Stimulated activated CD4-positive, alpha-beta T cell treated with anti-CD3 and anti-CD28 coated beads, TNF-alpha, amount 100 ng/mL, for 48 hours (primary cell): Measurements from ENCODE around the gene TMEM131.
"Not testable (repeated sequence)": the region's sequence is repeated elsewhere in the genome, so short reads cannot be mapped to it uniquely, and the experiment has no call there.

Source experiments
- DNase-seq, 3 donors: peaks; one replicate each; pipeline ENCODE4 v3.0.0-alpha.2; 2020; ENCODE audit warnings: low read depth in 3 of 3

Gene TMEM131

DNA sequence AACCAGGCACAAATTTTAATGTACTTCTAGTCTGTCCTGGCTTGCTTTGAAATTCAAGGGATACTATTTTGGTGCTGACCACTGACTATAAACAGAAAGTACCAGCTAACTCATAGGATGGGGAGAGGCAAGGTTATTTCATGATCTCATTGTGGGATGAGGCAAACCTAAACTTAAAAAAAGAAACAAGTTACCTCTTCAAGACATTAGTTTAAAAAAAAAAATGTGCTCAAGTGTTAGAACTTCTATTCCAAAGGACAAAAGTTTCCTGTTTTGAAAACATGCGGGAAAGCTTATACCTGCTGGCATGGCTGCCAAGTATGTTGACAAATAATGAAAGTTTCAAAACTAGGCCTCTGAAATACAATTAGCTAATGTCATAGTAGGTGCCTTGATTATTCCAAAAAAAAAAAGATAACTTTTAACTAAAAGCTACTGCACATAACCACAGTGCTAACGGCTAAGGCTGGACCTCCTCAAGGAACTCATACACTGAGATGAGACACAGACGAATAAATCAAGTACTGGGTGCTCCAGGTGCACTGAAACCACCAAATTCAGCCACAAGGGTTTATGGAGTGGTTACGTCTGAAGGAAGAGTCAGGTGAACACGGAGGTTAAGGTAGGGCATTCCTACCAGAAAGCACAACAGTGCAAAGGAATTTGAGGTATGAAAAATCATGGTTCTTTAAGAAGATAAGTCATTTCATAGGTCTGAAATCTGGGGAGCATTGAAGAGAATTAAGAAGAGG lies 38.1 kb downstream of the TMEM131 start:
- no peak for DNase-seq

DNA sequence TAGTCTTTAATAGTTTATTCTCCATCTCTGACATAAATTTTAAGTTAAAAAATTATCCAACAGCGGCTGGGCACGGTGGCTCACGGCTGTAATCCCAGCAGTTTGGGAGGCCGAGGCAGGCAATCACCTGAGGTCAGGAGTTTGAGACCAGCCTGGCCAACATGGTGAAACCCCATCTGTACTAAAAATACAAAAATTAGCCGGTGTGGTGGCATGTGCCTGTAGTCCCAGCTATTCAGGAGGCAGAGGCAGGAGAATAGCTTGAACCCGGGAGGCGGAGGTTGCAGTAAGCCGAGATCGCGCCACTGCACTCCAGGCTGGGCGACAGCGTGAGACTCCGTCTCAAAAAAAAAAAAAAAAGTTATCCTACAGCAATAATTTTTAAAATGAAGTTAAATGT lies 39.0 kb downstream of the TMEM131 start:
- DNase-seq = not testable (repeated sequence)

DNA sequence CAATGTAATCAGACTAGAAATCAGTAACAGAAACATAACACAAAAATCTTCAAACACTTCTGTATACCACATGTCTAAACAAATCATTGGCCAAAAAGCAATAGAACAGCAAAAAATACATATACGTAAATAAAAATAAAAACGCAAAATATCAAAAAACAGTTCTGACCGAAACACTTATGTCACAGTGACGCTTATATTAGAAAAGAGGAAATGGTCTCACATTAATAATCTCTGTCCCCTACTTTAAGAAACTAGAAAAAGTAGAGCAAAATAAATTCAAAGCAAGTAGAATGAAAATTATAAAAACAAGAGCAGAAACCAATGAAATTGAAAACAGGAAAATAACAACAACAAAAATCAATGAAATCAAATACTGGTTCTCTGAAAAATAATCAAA lies 41.9 kb downstream of the TMEM131 start:
- DNase-seq = no peak

DNA sequence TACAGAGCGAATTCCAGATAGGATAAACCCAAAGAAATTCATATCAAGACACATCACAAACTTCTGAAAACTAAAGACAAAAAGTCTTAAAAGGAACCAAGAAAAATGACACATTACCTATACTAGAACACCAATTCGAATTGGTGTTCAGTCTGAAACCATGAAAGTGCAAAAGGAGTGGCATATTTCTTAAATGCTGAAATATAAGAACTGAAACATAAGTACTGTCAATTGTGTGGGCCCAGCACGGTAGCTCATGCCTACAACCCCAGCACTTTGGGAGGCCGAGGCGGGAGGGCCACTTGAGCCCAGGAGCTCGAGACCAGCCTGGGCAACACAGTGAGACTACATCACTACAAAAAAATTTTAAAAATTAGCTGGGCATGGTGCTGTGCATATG lies 43.4 kb downstream of the TMEM131 start:
- no peak for DNase-seq

DNA sequence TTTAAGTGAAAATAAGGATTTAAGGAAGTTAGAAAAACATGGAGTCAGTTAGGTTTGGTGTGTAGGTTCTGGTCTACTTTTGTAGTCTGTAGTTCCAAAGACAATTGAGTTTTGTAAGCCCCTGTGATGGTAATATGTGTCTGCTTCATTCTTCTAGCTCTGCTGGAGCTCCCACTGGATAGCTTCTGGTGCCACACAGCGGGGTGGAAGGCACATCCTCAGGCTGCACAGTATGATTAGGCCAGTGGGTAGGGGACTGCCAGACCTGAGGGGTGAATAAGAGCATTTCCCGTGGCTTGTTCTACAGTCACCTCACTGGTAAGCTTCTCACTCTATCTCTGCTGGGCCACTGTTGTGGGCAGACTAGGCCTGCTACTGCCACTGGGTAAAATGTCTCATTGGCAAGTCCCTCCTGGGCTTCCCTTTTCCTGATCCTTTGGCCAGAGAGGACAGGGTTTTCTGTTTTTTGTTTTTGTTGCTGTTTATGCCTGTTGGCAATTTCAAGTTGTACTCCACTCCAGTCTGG lies 44.5 kb downstream of the TMEM131 start:
- no peak for DNase-seq

DNA sequence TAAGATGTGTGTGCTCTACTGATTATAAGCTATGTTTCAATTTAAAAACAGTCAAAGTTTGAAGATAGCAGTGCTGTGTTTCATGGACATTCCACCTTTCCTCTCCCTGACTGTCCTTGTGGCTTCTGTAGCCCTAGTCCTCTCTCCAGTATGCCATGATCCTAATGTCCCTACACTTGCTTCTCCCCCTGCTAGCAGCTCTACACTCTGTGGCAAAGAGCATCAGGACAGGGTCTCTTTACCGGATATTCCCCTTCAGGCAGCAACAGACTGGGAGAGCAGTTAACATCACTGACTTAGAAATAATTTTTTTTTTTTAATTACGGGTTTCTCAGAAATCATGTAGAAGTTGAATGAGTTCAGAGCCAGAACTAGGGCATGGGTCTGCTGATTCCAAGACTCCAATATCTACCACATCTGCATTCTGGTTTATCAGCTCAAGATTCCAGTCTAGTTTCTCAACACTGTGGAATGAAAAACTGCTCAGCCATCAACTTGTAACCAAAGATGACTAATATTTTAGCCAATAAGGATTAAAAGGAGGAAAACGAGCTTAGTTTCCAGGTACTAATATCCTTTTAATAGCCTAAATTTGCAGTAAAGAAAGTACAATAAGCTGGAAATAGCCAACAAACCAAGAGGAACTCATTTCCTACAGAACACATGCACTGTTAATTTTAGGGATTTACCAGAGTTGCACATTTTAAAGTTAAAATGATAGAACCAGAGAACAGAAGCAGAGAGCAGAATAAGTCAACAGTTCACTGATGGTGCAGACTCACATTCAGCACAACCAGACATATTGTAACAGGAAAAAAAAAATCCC lies 45.2 kb downstream of the TMEM131 start:
- no peak for DNase-seq

DNA sequence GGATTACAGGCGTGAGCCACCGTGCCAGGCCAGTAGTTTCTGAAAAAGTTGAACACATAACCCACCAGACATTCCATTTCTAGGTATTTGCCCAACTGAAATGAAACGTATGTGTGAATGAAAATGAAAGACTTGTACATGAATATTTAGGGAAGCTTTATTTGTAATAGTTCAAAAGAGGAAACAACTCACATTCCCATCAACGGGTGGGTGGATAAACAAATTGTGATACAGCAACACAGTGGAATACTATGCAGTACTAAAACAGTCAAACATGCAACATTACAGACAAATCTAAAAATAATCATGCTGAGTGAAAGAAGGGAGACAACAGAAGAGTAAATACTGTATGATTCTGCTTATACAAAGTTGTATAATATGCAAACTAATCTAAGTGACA lies 46.8 kb downstream of the TMEM131 start:
- DNase-seq = no peak

DNA sequence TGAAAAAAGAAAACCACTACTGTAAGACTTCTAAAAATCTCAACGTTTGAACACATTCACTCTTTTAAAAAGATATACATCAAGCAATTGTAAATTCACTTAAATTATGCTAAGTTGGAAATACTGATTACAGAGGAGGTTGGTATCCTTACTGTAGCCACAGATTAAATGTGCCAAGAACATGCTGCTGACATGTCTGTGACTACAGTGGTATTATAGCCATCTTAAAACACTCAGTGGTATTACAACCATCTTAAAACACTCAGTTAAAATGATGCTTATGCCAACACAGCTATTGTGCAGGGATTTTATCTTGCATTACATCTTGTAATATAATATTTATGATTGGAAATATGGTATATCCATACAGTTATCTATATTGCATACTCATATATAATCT lies 50.0 kb downstream of the TMEM131 start:
- no peak for DNase-seq

DNA sequence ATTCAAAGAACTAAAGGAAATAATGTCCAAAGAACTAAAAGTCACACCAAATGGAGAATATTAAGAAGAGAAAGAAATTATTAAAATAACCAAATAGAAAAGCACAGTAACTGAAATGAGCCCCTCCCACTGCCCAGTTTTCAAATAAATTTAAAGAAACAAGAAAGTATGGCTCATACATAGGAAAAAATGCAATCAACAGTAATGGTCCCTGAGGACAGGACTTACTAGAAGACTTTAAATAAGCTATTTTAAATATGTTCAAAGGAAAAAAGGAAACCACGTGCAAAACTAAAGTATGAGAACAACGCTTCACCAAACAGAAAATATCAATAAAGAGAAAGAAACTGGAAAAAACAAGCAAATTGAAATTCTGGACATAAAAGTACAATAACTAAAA lies 58.9 kb downstream of the TMEM131 start:
- DNase-seq = no peak

DNA sequence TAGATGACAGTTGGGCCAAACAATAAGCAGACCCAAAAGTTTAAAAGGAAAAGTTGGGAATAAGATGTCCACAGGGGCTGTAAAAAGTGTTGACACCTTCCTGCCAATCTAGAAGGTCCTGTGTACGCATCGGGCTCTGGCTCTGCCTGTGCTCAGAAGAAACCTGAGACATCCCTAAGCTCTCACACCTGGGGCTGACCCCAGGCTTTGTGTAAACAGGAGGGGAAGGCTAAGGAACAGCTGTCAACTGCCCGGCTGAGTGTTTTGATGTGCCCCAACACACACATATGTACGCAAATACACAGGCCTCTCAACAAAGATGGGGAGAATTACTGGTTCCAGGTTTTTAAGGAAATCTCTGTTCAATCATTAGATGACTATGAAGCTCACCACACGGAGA lies 59.5 kb downstream of the TMEM131 start:
- no peak for DNase-seq

DNA sequence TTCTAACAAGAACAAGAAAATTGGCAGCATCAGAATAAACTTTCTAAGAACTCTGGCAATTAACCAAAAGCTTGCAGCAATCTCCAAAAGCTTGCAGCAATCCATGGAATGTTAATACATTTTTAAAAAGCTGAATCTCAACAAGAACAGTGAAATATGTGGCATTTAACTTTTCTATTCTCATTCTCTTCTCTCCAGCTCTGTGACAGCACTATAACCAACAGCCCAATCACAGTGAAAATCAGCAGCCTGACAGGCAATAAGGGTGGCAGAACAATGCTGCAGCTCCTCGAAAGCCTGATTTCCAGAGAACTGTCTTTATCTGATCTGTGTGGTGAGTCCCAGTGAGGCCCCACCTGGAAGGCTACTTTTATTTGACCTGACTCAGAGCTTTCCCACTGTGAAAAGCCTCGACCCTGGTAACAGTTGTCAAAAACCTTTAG lies 60.0 kb downstream of the TMEM131 start:
- DNase-seq = no peak

DNA sequence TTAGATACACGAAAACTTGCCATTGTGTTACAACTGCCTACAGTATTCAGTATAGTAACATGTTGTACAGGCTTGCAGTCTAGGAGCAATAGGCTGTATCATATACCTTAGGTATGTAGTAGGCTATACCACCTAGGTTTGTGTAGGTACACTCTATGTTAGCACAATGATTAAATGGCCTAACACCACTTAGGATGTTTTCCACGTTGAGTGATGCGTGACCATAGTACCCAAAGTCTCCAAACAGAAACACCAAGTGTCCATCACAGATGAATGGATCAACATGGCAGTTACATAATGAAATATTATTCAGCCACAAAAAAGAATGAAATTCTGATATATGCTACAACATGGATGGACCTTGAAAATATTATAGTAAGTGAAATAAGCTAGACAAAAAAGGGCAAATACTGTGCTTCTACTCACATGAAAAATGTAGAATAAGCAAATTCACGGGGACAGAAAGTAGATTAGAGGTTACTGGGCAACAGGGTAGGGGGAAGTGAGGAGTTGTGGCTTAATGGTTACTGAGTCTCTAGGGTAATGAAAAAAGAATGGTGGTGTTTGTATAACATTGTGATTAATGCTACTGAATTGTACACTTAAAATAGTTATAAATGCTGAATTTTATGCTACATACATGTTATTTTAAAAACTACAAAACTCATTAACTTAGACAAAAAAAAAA lies 62.6 kb downstream of the TMEM131 start:
- DNase-seq = no peak

DNA sequence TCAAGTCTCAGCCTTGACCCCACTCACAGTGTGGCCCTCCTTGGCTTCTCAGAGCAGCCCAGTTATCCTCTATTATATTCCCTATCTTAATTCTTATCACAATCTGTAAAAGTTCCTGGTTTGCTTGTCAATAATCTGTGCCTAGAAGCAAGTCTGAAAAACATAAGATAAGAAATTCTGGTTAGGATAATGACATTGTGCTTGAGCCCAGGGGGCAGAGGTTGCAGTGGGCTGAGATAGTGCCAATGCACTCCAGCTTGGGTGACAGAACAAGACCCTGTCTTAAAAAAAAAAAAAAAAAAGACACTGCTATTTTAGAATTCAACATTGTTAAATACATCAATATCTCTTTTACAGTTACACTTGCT lies 63.9 kb downstream of the TMEM131 start:
- no peak for DNase-seq

DNA sequence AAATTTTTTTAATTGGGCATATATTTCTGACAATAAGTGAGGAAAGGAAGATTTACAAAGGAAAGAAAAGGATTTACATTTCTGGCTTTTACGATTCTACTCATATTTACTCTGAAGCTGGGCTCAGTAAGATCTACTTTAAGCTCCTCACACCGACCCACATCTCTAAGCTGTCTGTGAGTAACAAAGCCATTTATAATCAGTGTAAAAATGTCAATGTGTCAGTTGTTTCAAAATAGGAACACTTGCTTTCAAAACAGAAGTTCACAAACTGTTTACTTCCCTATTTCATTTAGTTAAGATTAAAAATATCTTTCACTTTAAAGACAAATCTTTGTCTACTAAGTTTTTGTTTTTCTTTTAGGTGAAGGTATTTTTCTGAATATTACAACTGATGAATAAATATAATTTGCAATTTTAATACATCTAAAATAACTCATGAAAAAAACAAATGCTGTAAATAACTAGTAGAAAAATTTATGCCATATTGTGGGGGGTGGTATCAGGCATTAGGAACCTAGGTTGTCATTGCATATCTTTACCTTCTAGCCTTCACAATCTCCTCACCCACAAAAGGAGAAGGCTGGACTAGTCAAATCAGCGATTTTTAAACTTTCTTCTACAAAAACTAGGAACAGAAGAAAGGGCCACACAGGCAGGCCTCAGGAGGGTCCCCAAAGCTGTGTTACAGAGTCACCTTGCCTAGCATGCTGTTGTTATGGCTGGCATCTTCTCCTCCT lies 64.5 kb downstream of the TMEM131 start:
- DNase-seq = no peak

DNA sequence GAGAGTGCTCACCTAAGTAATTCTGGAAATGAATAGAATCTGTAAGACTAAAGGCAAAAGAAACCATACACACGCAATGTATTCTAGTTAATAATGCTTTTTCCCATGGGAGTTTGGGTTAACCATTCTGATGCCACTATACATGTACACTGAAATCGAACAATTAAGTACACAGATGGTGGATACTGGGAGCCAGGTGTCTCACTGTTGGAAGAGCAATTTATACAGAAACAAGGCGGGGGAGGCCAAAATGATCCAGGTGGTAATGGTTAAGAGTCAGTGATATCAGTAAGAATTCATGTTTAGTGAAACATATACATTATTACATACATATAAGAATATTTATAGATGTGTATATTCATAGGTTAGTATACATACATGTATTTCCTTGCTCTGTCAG lies 67.2 kb downstream of the TMEM131 start:
- no peak for DNase-seq

DNA sequence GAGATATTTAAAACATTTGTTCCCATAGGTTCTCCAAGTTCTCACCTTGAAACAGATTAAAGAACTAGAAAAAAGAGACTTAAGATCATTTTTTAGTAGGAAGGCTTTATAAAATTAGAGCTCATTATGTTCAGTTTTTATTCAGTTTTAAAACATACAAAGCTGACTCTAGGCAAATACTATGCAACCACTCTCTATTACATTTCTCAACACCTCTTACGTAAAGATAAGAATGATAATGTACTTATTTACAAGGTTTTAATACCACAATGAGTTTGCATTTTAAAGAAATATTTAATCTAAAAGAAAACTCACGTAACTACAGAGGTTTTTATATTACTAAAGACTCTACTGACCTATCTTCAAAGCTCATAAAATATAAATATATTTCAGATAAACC lies 68.8 kb downstream of the TMEM131 start:
- DNase-seq = no peak

DNA sequence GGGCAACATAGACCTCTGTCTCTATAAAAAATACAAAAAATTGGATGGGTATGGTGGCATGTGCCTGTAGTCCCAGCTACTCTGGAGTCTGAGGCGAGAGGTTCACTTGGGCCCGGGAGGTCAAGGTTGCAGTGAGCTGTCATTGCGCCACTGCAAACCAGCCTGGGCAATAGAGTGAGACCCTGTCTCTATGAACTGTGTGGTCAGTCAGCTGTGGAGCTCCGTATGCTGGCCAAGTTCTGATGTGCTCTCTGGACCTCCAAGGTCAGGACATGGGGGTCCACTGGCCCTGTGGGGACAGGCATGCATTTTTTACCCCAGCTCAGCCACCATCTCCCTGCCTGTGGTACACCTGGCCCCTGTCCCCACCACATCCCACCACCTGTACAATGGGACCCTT lies 71.6 kb downstream of the TMEM131 start:
- no peak for DNase-seq

DNA sequence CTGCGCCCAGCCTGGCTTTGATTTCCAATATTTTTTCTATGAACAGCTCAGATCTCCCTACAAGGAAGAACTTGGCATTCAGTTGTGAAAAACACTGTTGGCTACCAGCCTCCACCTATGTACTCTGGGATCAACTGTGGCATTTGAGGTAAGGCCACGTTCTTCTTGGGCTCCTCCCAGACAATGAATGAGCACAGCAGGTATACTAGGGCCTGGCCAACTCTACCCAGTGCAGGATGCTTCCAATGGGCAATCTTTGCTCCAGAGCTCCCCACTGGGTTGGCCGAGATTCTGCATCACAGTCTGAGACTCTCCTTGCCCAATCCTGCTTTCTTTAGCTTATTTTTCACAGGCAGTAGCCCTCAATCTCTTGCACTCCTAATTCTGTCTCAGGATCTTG lies 75.9 kb downstream of the TMEM131 start:
- no peak for DNase-seq

DNA sequence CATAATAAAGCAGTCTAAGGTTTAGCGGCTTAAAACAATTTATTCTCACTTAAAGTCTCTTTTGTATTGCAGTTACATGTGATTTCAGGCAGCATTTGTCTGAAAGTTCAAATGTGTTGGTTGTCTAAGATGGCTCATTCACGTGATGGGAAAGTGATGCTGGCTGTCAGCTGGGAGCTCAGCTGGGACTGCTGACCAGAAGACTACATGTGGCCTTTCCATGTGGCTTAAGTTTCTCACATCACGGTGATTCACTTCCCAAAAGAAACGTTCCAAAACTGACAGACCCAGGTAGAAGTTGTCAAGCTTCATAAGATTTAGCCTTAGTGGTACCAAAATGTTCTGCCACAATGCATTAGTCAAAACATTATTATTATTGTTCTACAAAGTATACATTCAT lies 76.9 kb downstream of the TMEM131 start:
- no peak for DNase-seq

DNA sequence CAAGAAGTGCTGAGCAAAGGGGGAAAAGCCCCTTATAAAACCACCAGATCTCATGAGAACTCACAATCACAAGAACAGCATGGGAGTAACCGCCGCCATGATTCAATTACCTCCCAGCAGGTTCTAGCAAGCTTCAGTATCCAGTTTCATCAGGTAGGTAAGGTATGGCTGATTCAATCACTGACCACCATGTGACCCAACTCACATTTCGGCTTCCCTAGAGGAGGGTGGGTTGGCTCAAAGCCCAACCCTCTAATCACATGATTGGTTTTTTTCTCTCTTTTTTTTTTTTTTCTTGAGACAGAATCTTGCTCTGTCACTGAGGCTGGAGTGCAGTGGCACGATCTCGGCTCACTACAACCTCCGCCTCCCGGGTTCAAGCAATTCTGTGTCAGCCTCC lies 78.1 kb downstream of the TMEM131 start:
- DNase-seq = not testable (repeated sequence)

DNA sequence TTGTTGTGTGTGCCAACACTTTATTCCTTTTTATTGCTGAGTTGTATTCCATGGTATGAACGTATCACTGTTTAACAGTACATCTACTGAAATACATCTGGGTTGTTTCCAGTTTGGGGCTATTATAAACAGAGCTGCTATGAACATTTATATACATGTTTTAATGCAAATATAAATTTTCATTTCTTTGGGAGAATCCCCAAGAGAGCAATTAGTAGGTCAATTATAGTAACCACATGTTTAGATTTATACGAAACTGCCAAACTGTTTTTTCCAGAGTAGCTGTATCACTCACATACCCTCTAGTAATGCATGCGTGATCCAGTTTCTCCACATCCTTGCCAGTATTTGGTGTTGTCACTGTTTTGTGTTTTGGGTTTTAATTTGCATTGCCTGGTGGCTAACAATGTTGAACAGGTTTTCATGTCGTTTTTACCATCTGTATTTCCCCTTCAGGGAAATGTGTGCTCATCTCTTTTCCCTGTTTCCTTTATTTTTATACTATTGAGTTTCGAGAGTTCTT lies 81.0 kb downstream of the TMEM131 start:
- no peak for DNase-seq

DNA sequence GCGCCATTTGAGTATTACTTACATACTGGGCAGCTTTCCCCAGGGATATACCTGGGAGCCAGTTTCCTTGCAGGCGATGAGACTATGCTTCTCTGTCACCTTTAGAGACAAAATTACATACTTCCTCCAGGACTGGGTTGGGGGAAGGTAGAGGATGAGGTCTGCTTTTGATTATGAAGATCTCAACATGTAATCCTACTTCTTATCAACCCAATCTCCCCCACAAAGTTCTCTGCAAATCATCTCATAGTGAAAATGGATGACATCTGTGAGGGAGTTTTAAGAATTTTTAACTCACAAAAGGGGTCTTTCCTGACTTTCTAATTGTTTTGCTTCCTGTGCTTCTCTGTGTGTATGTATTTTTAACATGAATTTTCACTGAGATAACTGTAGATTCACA lies 81.9 kb downstream of the TMEM131 start:
- no peak for DNase-seq
